HG03571 (cell line): Measurements from ENCODE around the gene LRRC26.

Experiments used
- ATAC-seq: cut with Tn5 transposase; IDR thresholded peaks from one replicate; pipeline ENCODE4 v1.9.1; 2021; ENCODE audit not compliant: unreplicated experiment

The LRRC26 gene

DNA sequence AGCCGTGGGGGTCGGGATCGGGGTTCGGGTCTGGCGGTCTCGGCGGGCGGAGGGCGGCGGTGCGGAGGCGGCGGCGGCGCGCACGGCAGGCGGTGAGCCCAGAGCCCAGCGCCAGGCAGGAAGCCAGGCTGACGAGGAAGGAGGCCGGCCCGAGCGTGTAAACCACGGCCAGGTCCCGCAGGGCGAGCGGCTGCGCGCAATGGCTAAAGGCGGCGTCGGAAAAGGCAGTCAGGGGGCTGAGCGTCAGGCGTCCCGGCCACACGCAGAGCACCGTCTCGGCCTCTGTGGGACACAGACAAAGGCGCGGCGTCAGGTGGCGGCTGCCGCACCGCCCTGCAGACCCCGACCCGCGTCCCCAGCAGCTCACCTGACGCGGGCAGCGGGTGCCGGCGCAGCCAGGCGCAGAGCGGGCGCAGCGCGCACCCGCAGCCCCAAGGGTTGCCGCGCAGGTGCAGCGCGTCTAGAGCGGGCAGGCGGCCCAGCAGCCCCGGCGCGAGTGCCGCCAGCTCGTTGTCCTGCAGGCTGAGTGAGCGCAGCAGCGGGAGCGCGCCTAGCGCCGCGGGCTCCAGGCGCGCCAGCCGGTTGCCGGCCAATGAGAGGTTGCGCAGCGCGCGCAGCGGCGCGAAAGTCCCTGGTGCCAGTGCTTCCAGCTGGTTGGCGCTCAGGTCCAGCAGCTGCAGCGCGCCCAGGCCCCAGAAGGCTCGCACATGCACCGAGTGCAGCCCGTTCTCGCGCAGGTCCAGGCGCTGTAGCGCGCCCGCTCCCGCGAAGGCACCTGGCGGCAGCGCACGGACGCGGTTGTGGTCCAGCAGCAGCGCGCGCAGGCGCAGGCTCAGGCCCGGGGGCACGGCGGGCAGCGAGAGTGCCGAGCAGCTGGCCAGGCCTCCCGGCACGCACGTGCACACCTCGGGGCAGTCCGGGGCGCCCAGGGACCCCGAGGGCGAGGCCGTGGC is 671 bp downstream of the LRRC26 start:
- no peak for ATAC-seq

GRCh38 chr9:137168573-137168903 is 1.3 kb downstream of the LRRC26 start:
- ATAC-seq, result no peak

DNA sequence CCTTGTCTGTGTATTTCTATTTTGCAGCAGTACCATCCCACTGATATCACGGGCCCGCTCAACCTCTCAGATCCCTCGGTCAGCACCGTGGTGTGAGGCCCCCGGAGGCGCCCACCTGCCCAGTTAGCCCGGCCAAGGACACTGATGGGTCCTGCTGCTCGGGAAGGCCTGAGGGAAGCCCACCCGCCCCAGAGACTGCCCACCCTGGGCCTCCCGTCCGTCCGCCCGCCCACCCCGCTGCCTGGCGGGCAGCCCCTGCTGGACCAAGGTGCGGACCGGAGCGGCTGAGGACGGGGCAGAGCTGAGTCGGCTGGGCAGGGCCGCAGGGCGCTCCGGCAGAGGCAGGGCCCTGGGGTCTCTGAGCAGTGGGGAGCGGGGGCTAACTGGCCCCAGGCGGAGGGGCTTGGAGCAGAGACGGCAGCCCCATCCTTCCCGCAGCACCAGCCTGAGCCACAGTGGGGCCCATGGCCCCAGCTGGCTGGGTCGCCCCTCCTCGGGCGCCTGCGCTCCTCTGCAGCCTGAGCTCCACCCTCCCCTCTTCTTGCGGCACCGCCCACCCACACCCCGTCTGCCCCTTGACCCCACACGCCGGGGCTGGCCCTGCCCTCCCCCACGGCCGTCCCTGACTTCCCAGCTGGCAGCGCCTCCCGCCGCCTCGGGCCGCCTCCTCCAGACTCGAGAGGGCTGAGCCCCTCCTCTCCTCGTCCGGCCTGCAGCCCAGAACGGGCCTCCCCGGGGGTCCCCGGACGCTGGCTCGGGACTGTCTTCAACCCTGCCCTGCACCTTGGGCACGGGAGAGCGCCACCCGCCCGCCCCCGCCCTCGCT is 1.9 kb downstream of the LRRC26 start:
- ATAC-seq, result no peak

DNA sequence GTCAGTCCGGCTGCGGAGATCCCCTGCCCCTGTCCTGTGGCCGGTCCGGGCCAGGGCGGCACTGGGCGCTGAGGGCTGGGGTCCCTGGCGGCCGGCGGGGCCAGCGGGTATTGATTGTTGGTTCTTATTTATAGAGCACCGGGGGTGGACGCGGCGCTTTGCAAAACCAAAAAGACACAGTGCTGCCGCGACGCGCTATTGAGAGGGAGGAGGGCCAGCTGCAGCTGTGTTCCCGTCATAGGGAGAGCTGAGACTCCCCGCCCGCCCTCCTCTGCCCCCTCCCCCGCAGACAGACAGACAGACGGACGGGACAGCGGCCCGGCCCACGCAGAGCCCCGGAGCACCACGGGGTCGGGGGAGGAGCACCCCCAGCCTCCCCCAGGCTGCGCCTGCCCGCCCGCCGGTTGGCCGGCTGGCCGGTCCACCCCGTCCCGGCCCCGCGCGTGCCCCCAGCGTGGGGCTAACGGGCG is 2.5 kb downstream of the LRRC26 start:
- ATAC-seq, result no peak

DNA sequence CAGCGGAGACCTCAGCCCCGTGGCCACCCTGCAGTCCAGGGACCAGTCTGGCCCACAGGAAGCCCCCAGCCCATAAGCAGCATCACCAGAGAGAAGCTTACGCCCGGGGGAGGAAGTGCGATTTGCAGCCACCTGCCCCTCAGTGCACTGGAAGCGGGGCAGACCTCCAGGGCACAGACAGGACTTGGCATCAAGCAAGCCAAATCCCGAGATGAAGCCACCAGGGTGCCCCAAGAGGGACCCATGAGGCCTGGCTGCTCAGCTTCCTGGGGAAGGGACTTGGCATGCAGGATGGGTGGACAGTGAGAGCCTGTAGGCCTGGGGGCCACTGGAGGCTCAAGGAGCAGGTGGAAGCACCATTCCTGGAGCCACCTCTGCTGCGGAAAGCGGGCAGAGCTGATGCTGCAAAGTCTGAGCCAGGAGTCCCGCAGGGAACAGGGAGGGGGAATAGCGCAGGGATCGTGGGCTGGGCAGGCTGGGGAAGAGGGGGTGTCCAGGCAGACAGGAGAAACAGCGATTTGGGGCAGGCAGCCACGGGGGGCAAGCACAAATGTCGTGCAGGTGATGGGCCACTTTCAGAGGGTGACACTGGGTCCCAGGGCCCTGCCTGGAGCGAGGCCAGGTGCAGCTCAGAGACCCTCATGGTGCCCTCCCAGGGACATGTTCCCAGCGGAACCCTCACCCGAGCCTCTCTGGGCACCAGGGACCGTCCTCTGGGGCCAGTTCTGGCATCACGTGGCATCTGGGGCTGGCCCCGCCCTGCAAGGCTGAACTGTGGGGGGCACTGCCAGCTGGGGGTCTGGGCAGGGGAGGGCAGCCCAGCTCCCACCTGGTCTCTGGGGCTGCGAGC is 3.2 kb downstream of the LRRC26 start:
- no peak for ATAC-seq

DNA sequence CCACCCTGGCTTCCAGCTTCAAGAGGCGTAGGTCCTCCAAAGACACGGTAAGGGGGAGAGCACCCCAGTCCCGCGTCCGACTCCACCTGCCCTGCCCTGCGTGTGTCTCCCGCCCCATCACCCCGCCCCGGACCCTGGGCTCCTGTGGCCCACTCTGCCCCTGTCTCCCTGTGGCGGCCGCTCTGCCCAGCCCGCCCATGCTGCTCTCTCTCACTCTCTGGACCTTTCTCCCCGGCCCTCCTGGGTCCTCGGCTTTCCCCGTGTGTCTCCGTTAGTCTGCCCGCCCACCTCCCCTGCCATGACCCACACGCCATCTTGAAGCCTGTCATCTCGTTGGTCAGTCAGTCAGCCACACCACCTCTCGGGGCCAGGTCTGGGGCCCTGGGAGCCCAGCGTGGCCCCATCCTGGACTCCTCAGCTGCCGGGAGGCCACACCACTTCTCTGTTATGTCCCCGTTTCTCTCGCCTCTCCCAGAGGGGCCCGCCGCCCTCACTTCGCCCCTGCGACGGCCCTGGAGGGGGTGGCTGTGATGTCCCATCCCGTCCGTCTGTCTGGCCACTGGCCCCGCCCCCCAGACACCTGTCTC is 4.5 kb downstream of the LRRC26 start:
- no peak for ATAC-seq

DNA sequence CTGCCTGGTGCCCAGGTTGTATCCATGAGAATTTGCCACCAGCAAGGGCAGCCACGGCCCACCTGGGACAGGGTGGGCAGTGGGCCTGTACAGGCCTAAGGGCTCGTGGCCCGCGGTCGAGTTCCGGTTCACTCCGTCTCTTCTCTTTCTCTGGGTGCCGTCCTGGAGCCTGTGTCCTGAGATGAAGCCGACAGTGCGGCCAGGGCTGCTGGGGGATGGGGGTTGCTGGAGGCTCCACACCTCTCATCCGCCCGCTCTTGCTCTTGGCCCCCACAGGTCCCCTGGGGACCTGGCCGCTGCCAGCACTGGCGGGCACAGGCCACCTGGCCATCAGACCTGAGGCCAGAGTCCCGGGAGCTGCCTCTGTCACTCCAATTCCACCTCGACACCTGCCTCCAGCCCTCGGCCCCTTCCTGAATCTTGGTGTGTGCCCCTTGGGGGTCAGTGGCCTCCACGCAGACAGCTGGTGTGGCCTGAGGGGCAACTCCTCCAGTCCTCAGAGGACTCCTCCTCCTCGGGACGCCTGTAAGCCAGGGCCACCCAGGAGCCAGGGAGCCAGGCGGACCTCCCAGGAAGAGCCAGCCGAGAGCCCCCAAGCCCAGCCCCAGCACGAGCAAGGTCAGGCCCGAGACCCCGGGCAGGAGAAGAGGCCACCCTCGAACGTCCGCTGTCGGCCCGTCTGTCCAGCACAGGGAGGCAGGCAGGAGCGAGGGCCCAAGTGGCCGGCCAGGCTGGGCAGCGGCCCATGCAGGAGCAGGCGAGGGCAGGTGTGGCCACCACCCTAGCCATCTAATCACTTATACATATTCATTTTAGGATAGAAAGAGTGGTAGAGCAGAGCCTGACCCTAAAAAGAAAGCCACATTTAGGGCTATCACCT is 5.2 kb downstream of the LRRC26 start:
- no peak for ATAC-seq

GRCh38 chr9:137163805-137164204 is 6.0 kb downstream of the LRRC26 start:
- no peak for ATAC-seq

GRCh38 chr9:137163365-137163715 is 6.5 kb downstream of the LRRC26 start:
- ATAC-seq, result no peak

- ATAC-seq, result no peak
These were observed 7.1 kb downstream of the LRRC26 start for GRCh38 chr9:137162505-137163364.

DNA sequence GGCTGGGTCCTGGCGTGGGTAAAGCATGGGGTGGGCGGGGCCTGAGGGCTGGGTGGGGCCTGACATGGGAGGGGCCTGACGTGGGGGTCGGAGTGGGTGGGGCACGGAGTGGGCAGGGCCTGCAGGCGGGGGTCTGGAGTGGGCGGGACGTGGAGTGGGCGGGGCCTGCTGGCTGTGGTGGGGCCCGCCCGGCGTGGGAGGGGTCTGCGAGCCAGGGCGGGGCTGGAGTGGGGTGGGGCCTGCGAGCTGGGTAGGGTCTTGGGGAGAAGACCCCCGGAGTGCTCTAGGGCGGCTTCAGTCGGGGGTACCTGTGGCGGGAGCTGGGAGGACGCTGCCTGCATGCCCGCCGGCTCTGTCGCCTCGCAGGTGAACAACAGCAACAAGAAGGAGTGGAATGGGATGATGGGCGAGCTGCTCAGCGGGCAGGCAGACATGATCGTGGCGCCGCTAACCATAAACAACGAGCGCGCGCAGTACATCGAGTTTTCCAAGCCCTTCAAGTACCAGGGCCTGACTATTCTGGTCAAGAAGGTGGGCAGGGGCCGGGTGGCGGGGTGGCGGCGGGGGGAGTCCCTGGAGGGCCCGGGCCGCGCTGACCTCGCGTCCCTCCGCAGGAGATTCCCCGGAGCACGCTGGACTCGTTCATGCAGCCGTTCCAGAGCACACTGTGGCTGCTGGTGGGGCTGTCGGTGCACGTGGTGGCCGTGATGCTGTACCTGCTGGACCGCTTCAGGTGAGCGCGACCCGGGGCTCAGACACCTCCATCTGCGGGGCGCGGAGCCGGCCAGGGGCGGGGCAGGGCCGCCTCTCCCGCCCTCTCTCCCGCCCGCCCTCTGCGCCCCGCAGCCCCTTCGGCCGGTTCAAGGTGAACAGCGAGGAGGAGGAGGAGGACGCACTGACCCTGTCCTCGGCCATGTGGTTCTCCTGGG is 8.0 kb downstream of the LRRC26 start:
- ATAC-seq, result no peak

- no peak for ATAC-seq
These were observed 8.9 kb downstream of the LRRC26 start for GRCh38 chr9:137160716-137161557.

GRCh38 chr9:137160054-137160425 is 9.8 kb downstream of the LRRC26 start:
- no peak for ATAC-seq

DNA sequence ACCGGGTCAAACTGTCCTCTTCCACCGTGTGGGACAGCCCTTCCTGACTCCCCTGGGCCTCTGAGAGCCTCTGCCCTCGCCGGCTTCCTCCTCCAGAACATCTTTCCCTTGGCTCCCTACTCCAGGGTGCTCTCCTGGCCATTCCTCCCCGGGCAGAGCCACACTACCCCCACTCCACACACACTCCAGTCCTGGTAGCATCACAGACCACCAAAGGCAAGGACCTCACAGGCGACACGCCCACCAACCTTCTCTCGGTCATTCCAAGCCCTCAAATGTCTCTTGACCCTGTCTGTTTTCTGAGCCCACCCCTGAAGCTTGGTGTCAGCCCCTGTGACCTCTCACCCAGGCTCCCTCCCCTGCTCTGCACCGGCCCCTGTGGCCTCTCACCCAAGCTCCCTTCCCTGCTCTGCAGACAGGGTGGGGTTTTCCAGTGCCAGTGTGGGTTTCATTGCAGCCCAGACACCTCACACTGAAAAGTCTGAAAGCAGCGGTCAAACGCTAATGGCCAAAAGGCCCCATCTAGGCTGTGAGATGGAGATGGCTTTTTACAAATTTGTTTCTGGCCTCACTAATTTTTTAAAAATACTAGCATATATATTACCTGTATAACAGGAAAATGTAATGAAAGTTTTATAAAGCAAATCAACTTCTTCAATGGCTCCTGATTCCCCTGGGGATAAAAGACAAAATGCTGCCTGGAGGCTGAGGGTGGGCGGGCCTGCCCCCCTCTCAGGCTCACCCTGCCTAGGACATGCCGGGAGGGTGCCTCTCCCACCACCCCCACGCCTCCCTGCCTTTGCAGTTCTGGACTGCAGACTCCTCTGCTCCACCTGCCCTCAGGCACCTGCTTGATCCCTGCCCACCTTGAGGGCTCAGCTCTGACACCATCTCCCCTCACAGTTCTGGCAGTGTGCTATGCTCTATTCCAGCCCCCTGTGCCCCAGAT is 10.5 kb downstream of the LRRC26 start:
- ATAC-seq, result no peak

DNA sequence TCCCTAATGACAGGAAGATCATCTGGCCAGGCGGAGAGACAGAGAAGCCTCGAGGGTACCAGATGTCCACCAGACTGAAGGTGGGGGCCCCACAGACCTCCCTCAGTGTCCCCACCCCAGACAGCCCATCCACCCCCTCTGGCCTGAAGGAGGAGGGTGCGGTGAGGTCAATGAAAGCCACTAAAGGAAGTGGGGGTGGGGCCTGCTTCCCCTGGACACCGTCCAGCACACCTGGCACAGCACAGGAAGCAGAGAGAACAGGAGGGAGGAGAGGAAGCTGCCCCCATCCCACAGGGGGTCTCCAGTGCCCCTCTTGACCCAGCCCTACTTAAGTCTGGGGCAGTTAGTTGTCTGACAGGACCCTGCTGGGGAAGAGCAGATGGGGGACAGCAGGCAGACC is 11.2 kb downstream of the LRRC26 start:
- no peak for ATAC-seq
